ENCODE data around the gene TEX48. TPM values are rescaled to one million over a fixed set of nuclear protein-coding genes. Genes with fewer than 3 reads are reported as not detected.

Gene TEX48
- total and polyA plus RNA-seq, 2 experiments from 2014 or later: not detected

DNA sequence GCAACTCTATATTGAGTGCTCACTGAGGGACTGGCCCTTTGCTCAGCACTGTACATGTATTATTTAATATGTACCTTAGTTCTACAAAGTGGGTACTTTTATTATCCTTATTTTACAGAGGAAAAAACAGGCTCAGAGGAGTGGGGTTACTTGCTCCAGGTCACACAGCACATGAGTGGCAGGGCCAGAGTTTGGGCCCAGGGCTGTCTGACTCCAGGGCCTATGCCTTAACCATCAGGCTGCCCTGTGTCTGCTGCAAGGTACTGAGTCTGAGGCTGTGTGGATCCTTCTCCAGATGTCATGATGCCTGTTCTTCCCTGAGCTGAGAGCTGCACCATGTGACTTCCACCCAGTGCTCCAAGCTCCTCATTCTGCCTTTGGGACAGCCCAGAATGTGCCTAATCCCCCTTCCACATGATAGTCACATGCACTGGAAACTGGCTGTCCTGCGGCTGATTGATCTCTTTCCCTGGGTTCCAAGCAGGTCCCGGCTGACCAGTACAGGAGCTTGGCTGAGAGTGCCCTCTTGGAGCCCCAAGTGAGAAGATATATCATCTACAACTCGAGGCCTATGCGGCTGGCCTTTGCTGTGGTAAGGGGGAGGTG, 55.5 kb downstream of the TEX48 start:
- H3K36me3 ChIP-seq (ENCODE audit: insufficient read depth): no peaks in the 10 kb centered on the region; the same call in 1 of the 2 replicates
- H2AFZ ChIP-seq: no peak overlapping the region
- peaks cover 2% of the 10 kb centered on the region for H3K27me3 Mint-ChIP-seq (ENCODE audit: insufficient read depth, low read depth, poor library complexity)
- ATAC-seq (no peak), DNase-seq (ENCODE audit: low spot score) (no peak)
- TF ChIP-seq ZNF331 (CRISPR knock-in tag; IDR thresholded peaks at IDR 0.05; ENCODE audit: low read depth) (no peak), ZNF114 (CRISPR knock-in tag; IDR thresholded peaks at IDR 0.05) (no peak), CREB1 (CRISPR knock-in tag; IDR thresholded peaks at IDR 0.05; ENCODE audit: low read depth) (no peak), JUNB (IDR thresholded peaks at IDR 0.05; ENCODE audit: unreplicated experiment) (no peak), EZH2phosphoT487 (IDR thresholded peaks at IDR 0.05; ENCODE audit: unreplicated experiment) (no peak), NANOG (IDR thresholded peaks at IDR 0.05; ENCODE audit: borderline replicate concordance) (no peak), STAT1 (IDR thresholded peaks at IDR 0.05; ENCODE audit: unreplicated experiment) (no peak), POLR2AphosphoS5 (IDR thresholded peaks at IDR 0.05; ENCODE audit: low read depth) (no peak), EZH2 (IDR thresholded peaks at IDR 0.05; ENCODE audit: low read depth, unreplicated experiment) (no peak)
- TF ChIP-seq, protein P1, sequence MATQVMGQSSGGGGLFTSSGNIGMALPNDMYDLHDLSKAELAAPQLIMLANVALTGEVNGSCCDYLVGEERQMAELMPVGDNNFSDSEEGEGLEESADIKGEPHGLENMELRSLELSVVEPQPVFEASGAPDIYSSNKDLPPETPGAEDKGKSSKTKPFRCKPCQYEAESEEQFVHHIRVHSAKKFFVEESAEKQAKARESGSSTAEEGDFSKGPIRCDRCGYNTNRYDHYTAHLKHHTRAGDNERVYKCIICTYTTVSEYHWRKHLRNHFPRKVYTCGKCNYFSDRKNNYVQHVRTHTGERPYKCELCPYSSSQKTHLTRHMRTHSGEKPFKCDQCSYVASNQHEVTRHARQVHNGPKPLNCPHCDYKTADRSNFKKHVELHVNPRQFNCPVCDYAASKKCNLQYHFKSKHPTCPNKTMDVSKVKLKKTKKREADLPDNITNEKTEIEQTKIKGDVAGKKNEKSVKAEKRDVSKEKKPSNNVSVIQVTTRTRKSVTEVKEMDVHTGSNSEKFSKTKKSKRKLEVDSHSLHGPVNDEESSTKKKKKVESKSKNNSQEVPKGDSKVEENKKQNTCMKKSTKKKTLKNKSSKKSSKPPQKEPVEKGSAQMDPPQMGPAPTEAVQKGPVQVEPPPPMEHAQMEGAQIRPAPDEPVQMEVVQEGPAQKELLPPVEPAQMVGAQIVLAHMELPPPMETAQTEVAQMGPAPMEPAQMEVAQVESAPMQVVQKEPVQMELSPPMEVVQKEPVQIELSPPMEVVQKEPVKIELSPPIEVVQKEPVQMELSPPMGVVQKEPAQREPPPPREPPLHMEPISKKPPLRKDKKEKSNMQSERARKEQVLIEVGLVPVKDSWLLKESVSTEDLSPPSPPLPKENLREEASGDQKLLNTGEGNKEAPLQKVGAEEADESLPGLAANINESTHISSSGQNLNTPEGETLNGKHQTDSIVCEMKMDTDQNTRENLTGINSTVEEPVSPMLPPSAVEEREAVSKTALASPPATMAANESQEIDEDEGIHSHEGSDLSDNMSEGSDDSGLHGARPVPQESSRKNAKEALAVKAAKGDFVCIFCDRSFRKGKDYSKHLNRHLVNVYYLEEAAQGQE (IDR thresholded peaks at IDR 0.05; ENCODE audit: unreplicated experiment): no peak
- TF ChIP-seq, protein P2, sequence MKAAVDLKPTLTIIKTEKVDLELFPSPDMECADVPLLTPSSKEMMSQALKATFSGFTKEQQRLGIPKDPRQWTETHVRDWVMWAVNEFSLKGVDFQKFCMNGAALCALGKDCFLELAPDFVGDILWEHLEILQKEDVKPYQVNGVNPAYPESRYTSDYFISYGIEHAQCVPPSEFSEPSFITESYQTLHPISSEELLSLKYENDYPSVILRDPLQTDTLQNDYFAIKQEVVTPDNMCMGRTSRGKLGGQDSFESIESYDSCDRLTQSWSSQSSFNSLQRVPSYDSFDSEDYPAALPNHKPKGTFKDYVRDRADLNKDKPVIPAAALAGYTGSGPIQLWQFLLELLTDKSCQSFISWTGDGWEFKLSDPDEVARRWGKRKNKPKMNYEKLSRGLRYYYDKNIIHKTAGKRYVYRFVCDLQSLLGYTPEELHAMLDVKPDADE (IDR thresholded peaks at IDR 0.05): no peak
- TF ChIP-seq, protein P3, sequence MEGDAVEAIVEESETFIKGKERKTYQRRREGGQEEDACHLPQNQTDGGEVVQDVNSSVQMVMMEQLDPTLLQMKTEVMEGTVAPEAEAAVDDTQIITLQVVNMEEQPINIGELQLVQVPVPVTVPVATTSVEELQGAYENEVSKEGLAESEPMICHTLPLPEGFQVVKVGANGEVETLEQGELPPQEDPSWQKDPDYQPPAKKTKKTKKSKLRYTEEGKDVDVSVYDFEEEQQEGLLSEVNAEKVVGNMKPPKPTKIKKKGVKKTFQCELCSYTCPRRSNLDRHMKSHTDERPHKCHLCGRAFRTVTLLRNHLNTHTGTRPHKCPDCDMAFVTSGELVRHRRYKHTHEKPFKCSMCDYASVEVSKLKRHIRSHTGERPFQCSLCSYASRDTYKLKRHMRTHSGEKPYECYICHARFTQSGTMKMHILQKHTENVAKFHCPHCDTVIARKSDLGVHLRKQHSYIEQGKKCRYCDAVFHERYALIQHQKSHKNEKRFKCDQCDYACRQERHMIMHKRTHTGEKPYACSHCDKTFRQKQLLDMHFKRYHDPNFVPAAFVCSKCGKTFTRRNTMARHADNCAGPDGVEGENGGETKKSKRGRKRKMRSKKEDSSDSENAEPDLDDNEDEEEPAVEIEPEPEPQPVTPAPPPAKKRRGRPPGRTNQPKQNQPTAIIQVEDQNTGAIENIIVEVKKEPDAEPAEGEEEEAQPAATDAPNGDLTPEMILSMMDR (conservative IDR thresholded peaks at IDR 0.05; ENCODE audit: low read depth in 2 of 2): no peak
- TF ChIP-seq, protein P4, sequence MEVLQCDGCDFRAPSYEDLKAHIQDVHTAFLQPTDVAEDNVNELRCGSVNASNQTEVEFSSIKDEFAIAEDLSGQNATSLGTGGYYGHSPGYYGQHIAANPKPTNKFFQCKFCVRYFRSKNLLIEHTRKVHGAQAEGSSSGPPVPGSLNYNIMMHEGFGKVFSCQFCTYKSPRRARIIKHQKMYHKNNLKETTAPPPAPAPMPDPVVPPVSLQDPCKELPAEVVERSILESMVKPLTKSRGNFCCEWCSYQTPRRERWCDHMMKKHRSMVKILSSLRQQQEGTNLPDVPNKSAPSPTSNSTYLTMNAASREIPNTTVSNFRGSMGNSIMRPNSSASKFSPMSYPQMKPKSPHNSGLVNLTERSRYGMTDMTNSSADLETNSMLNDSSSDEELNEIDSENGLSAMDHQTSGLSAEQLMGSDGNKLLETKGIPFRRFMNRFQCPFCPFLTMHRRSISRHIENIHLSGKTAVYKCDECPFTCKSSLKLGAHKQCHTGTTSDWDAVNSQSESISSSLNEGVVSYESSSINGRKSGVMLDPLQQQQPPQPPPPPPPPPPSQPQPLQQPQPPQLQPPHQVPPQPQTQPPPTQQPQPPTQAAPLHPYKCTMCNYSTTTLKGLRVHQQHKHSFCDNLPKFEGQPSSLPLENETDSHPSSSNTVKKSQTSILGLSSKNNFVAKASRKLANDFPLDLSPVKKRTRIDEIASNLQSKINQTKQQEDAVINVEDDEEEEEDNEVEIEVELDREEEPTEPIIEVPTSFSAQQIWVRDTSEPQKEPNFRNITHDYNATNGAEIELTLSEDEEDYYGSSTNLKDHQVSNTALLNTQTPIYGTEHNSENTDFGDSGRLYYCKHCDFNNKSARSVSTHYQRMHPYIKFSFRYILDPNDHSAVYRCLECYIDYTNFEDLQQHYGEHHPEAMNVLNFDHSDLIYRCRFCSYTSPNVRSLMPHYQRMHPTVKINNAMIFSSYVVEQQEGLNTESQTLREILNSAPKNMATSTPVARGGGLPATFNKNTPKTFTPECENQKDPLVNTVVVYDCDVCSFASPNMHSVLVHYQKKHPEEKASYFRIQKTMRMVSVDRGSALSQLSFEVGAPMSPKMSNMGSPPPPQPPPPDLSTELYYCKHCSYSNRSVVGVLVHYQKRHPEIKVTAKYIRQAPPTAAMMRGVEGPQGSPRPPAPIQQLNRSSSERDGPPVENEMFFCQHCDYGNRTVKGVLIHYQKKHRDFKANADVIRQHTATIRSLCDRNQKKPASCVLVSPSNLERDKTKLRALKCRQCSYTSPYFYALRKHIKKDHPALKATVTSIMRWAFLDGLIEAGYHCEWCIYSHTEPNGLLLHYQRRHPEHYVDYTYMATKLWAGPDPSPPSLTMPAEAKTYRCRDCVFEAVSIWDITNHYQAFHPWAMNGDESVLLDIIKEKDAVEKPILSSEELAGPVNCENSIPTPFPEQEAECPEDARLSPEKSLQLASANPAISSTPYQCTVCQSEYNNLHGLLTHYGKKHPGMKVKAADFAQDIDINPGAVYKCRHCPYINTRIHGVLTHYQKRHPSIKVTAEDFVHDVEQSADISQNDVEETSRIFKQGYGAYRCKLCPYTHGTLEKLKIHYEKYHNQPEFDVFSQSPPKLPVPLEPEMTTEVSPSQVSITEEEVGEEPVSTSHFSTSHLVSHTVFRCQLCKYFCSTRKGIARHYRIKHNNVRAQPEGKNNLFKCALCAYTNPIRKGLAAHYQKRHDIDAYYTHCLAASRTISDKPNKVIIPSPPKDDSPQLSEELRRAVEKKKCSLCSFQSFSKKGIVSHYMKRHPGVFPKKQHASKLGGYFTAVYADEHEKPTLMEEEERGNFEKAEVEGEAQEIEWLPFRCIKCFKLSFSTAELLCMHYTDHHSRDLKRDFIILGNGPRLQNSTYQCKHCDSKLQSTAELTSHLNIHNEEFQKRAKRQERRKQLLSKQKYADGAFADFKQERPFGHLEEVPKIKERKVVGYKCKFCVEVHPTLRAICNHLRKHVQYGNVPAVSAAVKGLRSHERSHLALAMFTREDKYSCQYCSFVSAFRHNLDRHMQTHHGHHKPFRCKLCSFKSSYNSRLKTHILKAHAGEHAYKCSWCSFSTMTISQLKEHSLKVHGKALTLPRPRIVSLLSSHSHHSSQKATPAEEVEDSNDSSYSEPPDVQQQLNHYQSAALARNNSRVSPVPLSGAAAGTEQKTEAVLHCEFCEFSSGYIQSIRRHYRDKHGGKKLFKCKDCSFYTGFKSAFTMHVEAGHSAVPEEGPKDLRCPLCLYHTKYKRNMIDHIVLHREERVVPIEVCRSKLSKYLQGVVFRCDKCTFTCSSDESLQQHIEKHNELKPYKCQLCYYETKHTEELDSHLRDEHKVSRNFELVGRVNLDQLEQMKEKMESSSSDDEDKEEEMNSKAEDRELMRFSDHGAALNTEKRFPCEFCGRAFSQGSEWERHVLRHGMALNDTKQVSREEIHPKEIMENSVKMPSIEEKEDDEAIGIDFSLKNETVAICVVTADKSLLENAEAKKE (CRISPR knock-in tag; IDR thresholded peaks at IDR 0.05): no peak
- H3K27me3 ChIP-seq (ENCODE audit: insufficient read depth): no peaks in the 10 kb centered on the region
- no peaks in the 10 kb centered on the region for H3K4me1 Mint-ChIP-seq
- no peaks in the 10 kb centered on the region for H3K9me3 Mint-ChIP-seq
- no peaks in the 10 kb centered on the region for H4K20me1 ChIP-seq (replicated peaks; ENCODE audit: insufficient read depth)
- H3K4me1 ChIP-seq (ENCODE audit: insufficient read depth): no peaks in the 10 kb centered on the region
- no peaks in the 10 kb centered on the region for H3K9me2 ChIP-seq (ENCODE audit: insufficient read depth)
- no peak overlapping the region for H3K27ac ChIP-seq (ENCODE audit: low read depth)
- H3K27ac Mint-ChIP-seq: no peak overlapping the region
- no peaks in the 10 kb centered on the region for H3F3A ChIP-seq (replicated peaks; ENCODE audit: low read depth)
- H3K36me3 Mint-ChIP-seq (ENCODE audit: low read depth): peaks cover 43% of the 10 kb centered on the region
- no peaks in the 10 kb centered on the region for H3K79me2 ChIP-seq (replicated peaks; ENCODE audit: insufficient read depth)
- H3K4me3 Mint-ChIP-seq: no peak overlapping the region
- no peak overlapping the region for H3K4me2 ChIP-seq
- H3K4me3 ChIP-seq: no peak overlapping the region
